ENCODE data around the gene SHC2. TPM values are rescaled to one million over a fixed set of nuclear protein-coding genes. Genes with fewer than 3 reads are reported as not detected.

The SHC2 gene
- total and polyA plus RNA-seq, 9 of the 15 experiments (the other 6 are each of a cell fraction or from before 2014, with no cell fraction given), result 0.14 to 0.36 (median 0.17) TPM; not detected in 5

DNA sequence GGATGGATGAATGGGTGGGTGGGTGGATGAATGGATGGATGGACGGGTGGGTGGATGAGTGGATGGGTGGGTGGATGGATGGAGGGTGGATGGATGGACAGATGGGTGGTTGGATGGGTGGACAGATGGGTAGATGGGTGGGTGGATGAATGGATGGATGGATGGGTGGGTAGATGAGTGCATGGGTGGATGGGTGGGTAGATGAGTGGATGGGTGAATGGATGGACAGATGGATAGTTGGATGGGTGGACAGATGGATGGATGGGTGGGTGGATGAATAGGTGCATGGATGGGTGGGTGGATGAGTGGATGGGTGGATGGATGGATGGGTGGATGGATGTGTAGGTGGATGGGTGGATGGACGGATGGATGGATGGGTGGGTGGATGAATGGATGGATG lies 17.8 kb downstream of the SHC2 start:
- Histone ChIP-seq H3K9me3 (replicated peaks; ENCODE audit: control insufficient read depth, insufficient read depth, low read depth, low read length) (no peaks in the 10 kb centered on the region), H2AFZ (ENCODE audit: low read depth, low read length) (no peak overlapping the region), H3K9ac (ENCODE audit: insufficient read depth in 1 of 2, low read depth in 2 of 2, low read length in 2 of 2) (no peak overlapping the region), H3K4me1 (replicated peaks in 1 of 2; ENCODE audit: control insufficient read depth in 2 of 2, insufficient read depth in 2 of 2, low read length in 2 of 2) (peaks cover 0 to 40% of the 10 kb centered on the region in 2 experiments; a peak in 2 of 5 replicates), H3K36me3 (ENCODE audit: control insufficient read depth, insufficient read depth, low read length) (no peaks in the 10 kb centered on the region), H3K4me2 (ENCODE audit: insufficient read depth, low read length) (no peak overlapping the region), H3K27me3 (ENCODE audit: control insufficient read depth in 2 of 2, insufficient read depth in 2 of 2, low read length in 2 of 2) (peaks cover 18 to 62% of the 10 kb centered on the region in 2 experiments; a peak in 4 of 5 replicates), H3K4me3 (no peak overlapping the region), H3K27ac (ENCODE audit: extremely low read depth, low read depth, low read length) (no peak overlapping the region), H3K79me2 (ENCODE audit: control insufficient read depth, insufficient read depth, low read length) (no peaks in the 10 kb centered on the region), H3K9me1 (ENCODE audit: control insufficient read depth, insufficient read depth, low read length) (peaks cover 2% of the 10 kb centered on the region), H4K20me1 (replicated peaks; ENCODE audit: control insufficient read depth, insufficient read depth, low read length) (no peaks in the 10 kb centered on the region)
- TF ChIP-seq, protein P1, sequence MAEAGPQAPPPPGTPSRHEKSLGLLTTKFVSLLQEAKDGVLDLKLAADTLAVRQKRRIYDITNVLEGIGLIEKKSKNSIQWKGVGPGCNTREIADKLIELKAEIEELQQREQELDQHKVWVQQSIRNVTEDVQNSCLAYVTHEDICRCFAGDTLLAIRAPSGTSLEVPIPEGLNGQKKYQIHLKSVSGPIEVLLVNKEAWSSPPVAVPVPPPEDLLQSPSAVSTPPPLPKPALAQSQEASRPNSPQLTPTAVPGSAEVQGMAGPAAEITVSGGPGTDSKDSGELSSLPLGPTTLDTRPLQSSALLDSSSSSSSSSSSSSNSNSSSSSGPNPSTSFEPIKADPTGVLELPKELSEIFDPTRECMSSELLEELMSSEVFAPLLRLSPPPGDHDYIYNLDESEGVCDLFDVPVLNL (CRISPR knock-in tag; IDR thresholded peaks at IDR 0.05; ENCODE audit: low read depth), result no peak
- TF ChIP-seq NCOA6 (IDR thresholded peaks at IDR 0.05), result no peak
- TF ChIP-seq ZNF644 (tag; IDR thresholded peaks at IDR 0.05; ENCODE audit: low read depth), result no peak
- TF ChIP-seq BMI1 (IDR thresholded peaks at IDR 0.05; ENCODE audit: low read length), result no peak
- TF ChIP-seq ARNT (IDR thresholded peaks at IDR 0.05), result no peak
- no peak for TF ChIP-seq TBL1XR1 (IDR thresholded peaks at IDR 0.05; ENCODE audit: low read length in 2 of 2)
- TF ChIP-seq ZNF347 (CRISPR knock-in tag; IDR thresholded peaks at IDR 0.05; ENCODE audit: low read depth), result no peak
- no peak for TF ChIP-seq MAFF (IDR thresholded peaks at IDR 0.05; ENCODE audit: low read length)
- TF ChIP-seq, protein P2, sequence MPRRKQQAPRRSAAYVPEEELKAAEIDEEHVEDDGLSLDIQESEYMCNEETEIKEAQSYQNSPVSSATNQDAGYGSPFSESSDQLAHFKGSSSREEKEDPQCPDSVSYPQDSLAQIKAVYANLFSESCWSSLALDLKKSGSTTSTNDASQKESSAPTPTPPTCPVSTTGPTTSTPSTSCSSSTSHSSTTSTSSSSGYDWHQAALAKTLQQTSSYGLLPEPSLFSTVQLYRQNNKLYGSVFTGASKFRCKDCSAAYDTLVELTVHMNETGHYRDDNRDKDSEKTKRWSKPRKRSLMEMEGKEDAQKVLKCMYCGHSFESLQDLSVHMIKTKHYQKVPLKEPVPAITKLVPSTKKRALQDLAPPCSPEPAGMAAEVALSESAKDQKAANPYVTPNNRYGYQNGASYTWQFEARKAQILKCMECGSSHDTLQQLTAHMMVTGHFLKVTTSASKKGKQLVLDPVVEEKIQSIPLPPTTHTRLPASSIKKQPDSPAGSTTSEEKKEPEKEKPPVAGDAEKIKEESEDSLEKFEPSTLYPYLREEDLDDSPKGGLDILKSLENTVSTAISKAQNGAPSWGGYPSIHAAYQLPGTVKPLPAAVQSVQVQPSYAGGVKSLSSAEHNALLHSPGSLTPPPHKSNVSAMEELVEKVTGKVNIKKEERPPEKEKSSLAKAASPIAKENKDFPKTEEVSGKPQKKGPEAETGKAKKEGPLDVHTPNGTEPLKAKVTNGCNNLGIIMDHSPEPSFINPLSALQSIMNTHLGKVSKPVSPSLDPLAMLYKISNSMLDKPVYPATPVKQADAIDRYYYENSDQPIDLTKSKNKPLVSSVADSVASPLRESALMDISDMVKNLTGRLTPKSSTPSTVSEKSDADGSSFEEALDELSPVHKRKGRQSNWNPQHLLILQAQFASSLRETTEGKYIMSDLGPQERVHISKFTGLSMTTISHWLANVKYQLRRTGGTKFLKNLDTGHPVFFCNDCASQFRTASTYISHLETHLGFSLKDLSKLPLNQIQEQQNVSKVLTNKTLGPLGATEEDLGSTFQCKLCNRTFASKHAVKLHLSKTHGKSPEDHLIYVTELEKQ (CRISPR knock-in tag; IDR thresholded peaks at IDR 0.05), result no peak
- TF ChIP-seq BACH1 (tag; IDR thresholded peaks at IDR 0.05), result no peak
- no peak for TF ChIP-seq RAD21 (CRISPR knock-in tag; conservative IDR thresholded peaks at IDR 0.05 in 1 of 2, IDR thresholded peaks at IDR 0.05 in 1 of 2)
- TF ChIP-seq, protein P3, sequence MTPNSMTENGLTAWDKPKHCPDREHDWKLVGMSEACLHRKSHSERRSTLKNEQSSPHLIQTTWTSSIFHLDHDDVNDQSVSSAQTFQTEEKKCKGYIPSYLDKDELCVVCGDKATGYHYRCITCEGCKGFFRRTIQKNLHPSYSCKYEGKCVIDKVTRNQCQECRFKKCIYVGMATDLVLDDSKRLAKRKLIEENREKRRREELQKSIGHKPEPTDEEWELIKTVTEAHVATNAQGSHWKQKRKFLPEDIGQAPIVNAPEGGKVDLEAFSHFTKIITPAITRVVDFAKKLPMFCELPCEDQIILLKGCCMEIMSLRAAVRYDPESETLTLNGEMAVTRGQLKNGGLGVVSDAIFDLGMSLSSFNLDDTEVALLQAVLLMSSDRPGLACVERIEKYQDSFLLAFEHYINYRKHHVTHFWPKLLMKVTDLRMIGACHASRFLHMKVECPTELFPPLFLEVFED (CRISPR knock-in tag; conservative IDR thresholded peaks at IDR 0.05), result no peak
- no peak for TF ChIP-seq ZNF134 (CRISPR knock-in tag; conservative IDR thresholded peaks at IDR 0.05)
- TF ChIP-seq TCF7L2 (IDR thresholded peaks at IDR 0.05; ENCODE audit: low read depth, low read length), result no peak
- TF ChIP-seq ZNF408 (CRISPR knock-in tag; IDR thresholded peaks at IDR 0.05; ENCODE audit: low read depth), result no peak
- TF ChIP-seq ZNF324 (CRISPR knock-in tag; IDR thresholded peaks at IDR 0.05), result no peak
- no peak for TF ChIP-seq POLR2A (conservative IDR thresholded peaks at IDR 0.05)
- TF ChIP-seq GATA2 (CRISPR knock-in tag; IDR thresholded peaks at IDR 0.05), result no peak
- CTCF ChIA-PET (ENCODE audit: low intra/inter-chr PET ratio), result no interaction called here
- WGBS (ENCODE audit: insufficient coverage, low coverage, missing lambda C conversion rate), result 0% methylated on average over 1 of the region's 2 CpGs
- in situ Hi-C loops (cut with MboI), result no loop called here
- POLR2A ChIA-PET, result no interaction called here
- BruUV-seq (replicated peaks), result no TSS peak
- FAIRE-seq, result no peak
- ATAC-seq, result no peak
- DNase-seq (ENCODE audit: extremely low read depth in 1 of 4, low spot score in 3 of 4), result no peak
- intact Hi-C loops (cut with micrococcal nuclease), result no loop called here

Measured in K562 (cell line).